Measurements from ENCODE around the gene FOXP1. TPM values are rescaled to one million over a fixed set of nuclear protein-coding genes. Genes with fewer than 3 reads are reported as not detected.

Gene FOXP1
- total RNA-seq, 1 experiment from 2014 or later = 75.3 TPM

- H3K4ac ChIP-seq (ENCODE audit: low read depth, low read length) = no peak overlapping the region
- H2AFZ ChIP-seq (ENCODE audit: low read length) = no peak overlapping the region
- Mint-ChIP-seq H3K4me3 (no peak overlapping the region), H3K27ac (no peak overlapping the region; a peak in 1 of 7 replicates), H3K36me3 (ENCODE audit: insufficient read depth in 1 of 3, low read depth in 3 of 3) (peaks cover 0 to 19% (median 9%) of the 10 kb centered on the region in 3 experiments; a peak in 4 of 7 replicates), H3K4me1 (peaks cover 28% of the 10 kb centered on the region in 2 experiments), H3K9me3 (no peaks in the 10 kb centered on the region), H3K27me3 (ENCODE audit: low read depth) (no peaks in the 10 kb centered on the region)
- H3K18ac ChIP-seq (ENCODE audit: insufficient read length, low read depth, low read length) = no peak overlapping the region
- no peak overlapping the region for H4K91ac ChIP-seq (ENCODE audit: insufficient read length, low read depth, low read length)
- H2BK15ac ChIP-seq (ENCODE audit: low read depth, low read length) = no peak overlapping the region
- no peak overlapping the region for H3K14ac ChIP-seq (ENCODE audit: insufficient read depth, low read length)
- no peak overlapping the region for H3K4me2 ChIP-seq (ENCODE audit: insufficient read depth, insufficient read length, low read length)
- no peak overlapping the region for H3K27ac ChIP-seq (ENCODE audit: insufficient read length, low read depth, low read length)
- no peak overlapping the region for H4K5ac ChIP-seq (ENCODE audit: insufficient read length, low read depth, low read length)
- no peaks in the 10 kb centered on the region for H3K23me2 ChIP-seq (ENCODE audit: insufficient read length, low read depth, low read length, poor library complexity, severe bottlenecking)
- 0 out of 2 replicates have a peak, but pooled peaks cover 4% of the 10 kb centered on the region for H3K4me1 ChIP-seq (ENCODE audit: insufficient read depth, low read length)
- no peak overlapping the region for H2BK20ac ChIP-seq (ENCODE audit: low read depth, low read length, poor library complexity, severe bottlenecking)
- no peaks in the 10 kb centered on the region for H3K79me2 ChIP-seq (ENCODE audit: insufficient read depth, low read length)
- H2BK5ac ChIP-seq (ENCODE audit: insufficient read length, low read length) = no peak overlapping the region
- no peak overlapping the region for H2BK12ac ChIP-seq (ENCODE audit: insufficient read length, low read depth, low read length)
- no peak for TF ChIP-seq CTCF (conservative IDR thresholded peaks at IDR 0.05)
- no CpG with 5 or more reads among the region's 8 CpGs for WGBS (ENCODE audit: extremely low coverage, insufficient read length, low lambda C conversion rate)
- no peak overlapping the region for H3T11ph ChIP-seq (ENCODE audit: low read length)
- H3K56ac ChIP-seq (ENCODE audit: insufficient read length, low read depth, low read length) = no peak overlapping the region
- H4K20me1 ChIP-seq (ENCODE audit: control insufficient read depth, insufficient read depth, insufficient read length) = no peaks in the 10 kb centered on the region
- H3K27me3 ChIP-seq (ENCODE audit: insufficient read depth, low read length) = no peaks in the 10 kb centered on the region
- no peak overlapping the region for H3K23ac ChIP-seq (ENCODE audit: insufficient read length, low read depth, low read length)
- no peak overlapping the region for H2AK5ac ChIP-seq (ENCODE audit: insufficient read length, low read length)
- H3K9ac ChIP-seq (ENCODE audit: extremely low read depth, insufficient read length, low read length) = no peak overlapping the region
- no peak for DNase-seq
- H3K9me3 ChIP-seq (ENCODE audit: control insufficient read depth, low read depth, low read length) = no peaks in the 10 kb centered on the region
- no peak overlapping the region for H2BK120ac ChIP-seq (ENCODE audit: low read depth, low read length, poor library complexity, severe bottlenecking)
- no peaks in the 10 kb centered on the region for H3K79me1 ChIP-seq (ENCODE audit: insufficient read depth, low read depth, low read length, poor library complexity, severe bottlenecking)
- H4K8ac ChIP-seq (replicated peaks; ENCODE audit: insufficient read length, low read depth, low read length) = no peak overlapping the region
These were observed 468.9 kb downstream of the FOXP1 start for GRCh38 chr3:71114610-71115009.

All from H9 (cell line).